Right cardiac atrium (tissue), 5 donors: ENCODE data around the gene POLR3G. TPM values are rescaled to one million over a fixed set of nuclear protein-coding genes. Genes with fewer than 3 reads are reported as not detected.

Experiments used
- ATAC-seq, 2 donors: fragments of 200-7000 bp; cut with Tn5 transposase; one replicate each; pipeline versions ENCODE4 v1.8.0 to v1.9.1; 2020; ENCODE audit warnings: moderate library complexity in 2 of 2, mild to moderate bottlenecking in 1 of 2
- DNase-seq, 3 donors: peaks; one replicate each; pipeline ENCODE4 v3.0.0-alpha.2; 2020
- H3K27ac ChIP-seq: one replicate; pipeline ENCODE4 v1.5.1; 2013; ENCODE audit warnings: mild to moderate bottlenecking, low read length, control low read depth, moderate library complexity
- H3K27me3 ChIP-seq: one replicate; pipeline ENCODE4 v1.6.1; 2013; ENCODE audit not compliant: control insufficient read depth, insufficient read depth
- H3K4me1 ChIP-seq: one replicate; pipeline ENCODE4 v1.6.1; 2013; ENCODE audit warnings: low read length; ENCODE audit not compliant: control insufficient read depth, insufficient read depth
- H3K4me3 ChIP-seq: one replicate; pipeline ENCODE4 v1.5.1; 2013; ENCODE audit warnings: low read length, control low read depth
- H3K9me3 ChIP-seq: one replicate; pipeline ENCODE4 v1.6.1; 2013; ENCODE audit warnings: low read length; ENCODE audit not compliant: control insufficient read depth
- WGBS: extraction: QIAGEN DNeasy Blood & Tissue Kit; methylation state at CpG from one replicate; pipeline ENCODE4 v1.1.7; 2013; 5-methylcytosine and 5-hydroxymethylcytosine counted together
- intact Hi-C, 4 donors: fragments of 100-400 bp; cut with DNase I; formaldehyde crosslinking; loops; one replicate each; pipeline versions ENCODE4 v1.11.0 to v1.14.0; 2022 to 2023
- polyA plus RNA-seq: library from polyadenylated mRNA; stranded (reverse); fragments of 200-250 nt; gene quantifications from one replicate; pipeline ENCODE4 v1.2.3, GENCODE V29; 2013
- total RNA-seq, 4 donors: library from RNA; stranded (reverse); fragmentation: NEBNext Ultra II Directional; extraction: Animal tissue kit (Norgen Biotek cat#: 25700); gene quantifications; one replicate each; pipeline ENCODE4 v1.2.1, GENCODE V29; 2021
- donor health status: healthy with polysubstance abuse.
- donor health status: DM: no; HTN: yes; CAD: no.
- donor health status: DM: no; HTN: no; CAD: no.
- donor health status: DM: no; HTN: yes; CAD: no; lungs with severe emphysema.
- donor health status: DM: yes; HTN: yes; CAD: no.

POLR3G gene
- total and polyA plus RNA-seq, 5 donors = 0.52 to 1.4 (median 0.96) TPM

DNA sequence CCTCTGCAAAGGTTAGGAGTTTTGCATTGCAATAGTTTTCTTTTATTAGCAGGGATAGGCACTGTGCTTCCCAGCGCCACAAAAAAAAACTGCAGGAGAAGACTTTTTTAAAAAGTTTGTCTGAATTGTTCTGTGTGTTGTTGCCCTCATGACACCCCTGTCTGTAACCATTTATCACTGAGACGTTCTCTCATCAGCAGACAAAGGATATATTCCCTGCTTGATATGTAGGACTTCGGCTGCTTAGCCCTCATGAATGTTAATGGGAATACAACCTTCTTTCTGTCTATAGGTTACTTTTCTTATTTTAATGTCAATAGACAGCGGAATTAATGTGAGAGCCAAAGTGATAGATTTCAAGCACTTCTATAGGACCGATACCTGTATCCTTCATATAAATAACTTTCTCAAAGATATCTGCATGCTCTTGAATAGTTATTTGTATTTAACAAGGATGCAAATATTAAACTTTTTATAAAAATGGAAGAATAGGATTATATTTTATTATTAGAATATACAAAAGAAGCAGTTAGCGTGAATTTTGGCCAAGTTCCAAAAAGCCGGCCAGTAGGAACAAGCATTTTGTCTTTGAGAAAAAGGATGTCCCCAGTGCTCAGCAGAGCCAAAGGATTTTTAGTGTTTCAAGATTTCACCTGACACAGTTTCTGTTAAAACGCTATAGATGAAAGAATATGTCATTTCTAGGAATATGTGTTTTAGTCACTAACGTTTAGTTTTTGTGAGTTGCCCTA is 56.2 kb downstream of the POLR3G start:
- intact Hi-C loops = loop anchor here in 2 of 4 donors (5.0 to 10.0 kb wide), 2 partner anchors 86 to 94 kb away; no protein-coding TSS in a partner anchor

DNA sequence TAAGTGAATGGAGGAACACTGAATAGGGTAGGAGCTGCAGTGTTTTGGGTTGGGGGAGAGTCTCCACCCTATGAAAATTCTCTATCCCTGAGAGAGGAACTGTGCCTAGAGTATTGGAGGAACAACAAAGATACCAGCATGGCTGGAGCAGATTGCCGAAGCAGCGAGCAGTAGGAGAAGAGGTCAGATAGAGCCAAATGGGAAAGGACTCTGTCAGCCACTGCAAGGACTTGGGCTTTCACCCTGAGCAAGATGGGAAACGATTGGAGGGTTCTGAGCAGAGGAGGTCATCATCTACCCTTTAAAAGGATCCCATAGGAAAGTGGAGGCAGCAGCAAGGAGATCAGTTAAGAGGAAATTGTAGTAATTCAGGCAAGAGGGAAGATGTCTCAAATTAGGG is 59.1 kb downstream of the POLR3G start:
- no peaks in the 10 kb centered on the region for H3K9me3 ChIP-seq
- intact Hi-C loops = loop anchor here in 2 of 4 donors (5.0 to 10.0 kb wide), 2 partner anchors 89 to 96 kb away; no protein-coding TSS in a partner anchor

More for the DNA sequence above, 56.2 kb downstream of the POLR3G start:
- WGBS = 46% methylated on average over 9 of the region's 9 CpGs
- Histone ChIP-seq H3K27ac (no peak overlapping the region), H3K4me3 (peak overlapping the region; percentile 68), H3K9me3 (no peaks in the 10 kb centered on the region), H3K4me1 (no peaks in the 10 kb centered on the region), H3K27me3 (peaks cover 2% of the 10 kb centered on the region)
- DNase-seq (no peak), ATAC-seq (no peak)

DNA sequence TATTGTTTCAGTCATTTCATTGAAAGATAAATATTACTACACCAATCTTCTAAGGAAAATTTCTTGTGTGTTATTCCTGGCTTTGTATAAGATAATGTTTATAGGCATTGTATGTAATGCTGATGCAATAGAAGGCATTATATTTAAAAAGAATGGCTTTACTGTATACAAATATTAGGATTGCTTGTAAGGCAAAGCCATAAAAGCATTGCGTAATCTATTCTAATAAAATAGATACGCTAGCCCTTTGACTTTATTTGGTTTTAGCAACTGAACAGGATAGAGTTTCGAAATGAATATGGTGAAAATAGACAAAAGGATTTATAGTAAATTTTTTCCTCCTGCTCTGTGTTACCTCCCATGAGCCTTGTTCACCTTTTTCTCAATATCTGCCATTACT is 60.3 kb downstream of the POLR3G start:
- DNase-seq (no peak), ATAC-seq (no peak)
- Histone ChIP-seq H3K9me3 (no peaks in the 10 kb centered on the region), H3K4me3 (no peak overlapping the region), H3K27ac (no peak overlapping the region), H3K4me1 (no peaks in the 10 kb centered on the region), H3K27me3 (peaks cover 2% of the 10 kb centered on the region)
- WGBS = 89% methylated on average over 3 of the region's 3 CpGs
- intact Hi-C loops = loop anchor here in 2 of 4 donors (5.0 to 10.0 kb wide), 2 partner anchors 90 to 98 kb away; no protein-coding TSS in a partner anchor

More for the DNA sequence above, 59.1 kb downstream of the POLR3G start:
- Histone ChIP-seq H3K4me3 (no peak overlapping the region), H3K4me1 (no peaks in the 10 kb centered on the region), H3K27me3 (peaks cover 2% of the 10 kb centered on the region), H3K27ac (no peak overlapping the region)
- DNase-seq (no peak), ATAC-seq (no peak)
- WGBS = 64% methylated on average over 3 of the region's 3 CpGs

- intact Hi-C loops = no loop called here
- H3K4me1 ChIP-seq = no peaks in the 10 kb centered on the region
- DNase-seq (no peak), ATAC-seq (no peak)
- 67% methylated on average over 4 of the region's 4 CpGs for WGBS
- no peaks in the 10 kb centered on the region for H3K9me3 ChIP-seq
- H3K27me3 ChIP-seq = no peaks in the 10 kb centered on the region
- no peak overlapping the region for H3K4me3 ChIP-seq
- no peak overlapping the region for H3K27ac ChIP-seq
Observed at GRCh38 chr5:90542827-90543519, 68.3 kb downstream of the POLR3G start.

- Histone ChIP-seq H3K4me3 (no peak overlapping the region), H3K4me1 (no peaks in the 10 kb centered on the region), H3K27me3 (no peaks in the 10 kb centered on the region), H3K27ac (no peak overlapping the region), H3K9me3 (no peaks in the 10 kb centered on the region)
- 70% methylated on average over 2 of the region's 2 CpGs for WGBS
- no peak for ATAC-seq
- intact Hi-C loops = no loop called here
- DNase-seq = no peak
Observed at GRCh38 chr5:90545511-90545910, 70.8 kb downstream of the POLR3G start.

GRCh38 chr5:90546216-90546837 is 71.7 kb downstream of the POLR3G start:
- Histone ChIP-seq H3K9me3 (no peaks in the 10 kb centered on the region), H3K4me1 (no peaks in the 10 kb centered on the region), H3K27me3 (no peaks in the 10 kb centered on the region), H3K4me3 (no peak overlapping the region), H3K27ac (no peak overlapping the region)
- WGBS = 81% methylated on average over 4 of the region's 4 CpGs
- DNase-seq = no peak
- intact Hi-C loops = no loop called here
- no peak for ATAC-seq

DNA sequence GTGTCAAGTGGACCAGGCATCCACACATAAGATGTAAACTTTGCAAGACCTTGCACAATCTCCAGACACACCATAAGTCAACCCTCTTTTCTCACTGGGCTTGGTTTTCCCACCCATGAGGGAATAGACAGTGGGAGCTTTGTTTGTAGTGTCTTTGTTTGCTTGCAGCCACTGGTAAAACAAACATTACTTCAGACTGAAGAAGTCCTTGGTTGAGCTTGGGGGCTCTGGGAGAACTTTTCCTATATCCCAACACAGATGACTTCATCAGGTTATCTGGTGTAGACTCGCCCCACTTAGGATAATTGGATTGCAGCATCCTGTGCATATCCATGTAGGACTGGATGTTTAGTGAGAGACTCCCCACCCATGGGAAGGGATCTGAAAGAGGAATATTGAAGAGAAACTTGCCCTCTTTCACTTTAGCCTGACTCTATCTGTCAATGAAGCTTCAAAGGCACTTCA is 72.4 kb downstream of the POLR3G start:
- ATAC-seq = no peak
- 35% methylated on average over 1 of the region's 1 CpG for WGBS

DNA sequence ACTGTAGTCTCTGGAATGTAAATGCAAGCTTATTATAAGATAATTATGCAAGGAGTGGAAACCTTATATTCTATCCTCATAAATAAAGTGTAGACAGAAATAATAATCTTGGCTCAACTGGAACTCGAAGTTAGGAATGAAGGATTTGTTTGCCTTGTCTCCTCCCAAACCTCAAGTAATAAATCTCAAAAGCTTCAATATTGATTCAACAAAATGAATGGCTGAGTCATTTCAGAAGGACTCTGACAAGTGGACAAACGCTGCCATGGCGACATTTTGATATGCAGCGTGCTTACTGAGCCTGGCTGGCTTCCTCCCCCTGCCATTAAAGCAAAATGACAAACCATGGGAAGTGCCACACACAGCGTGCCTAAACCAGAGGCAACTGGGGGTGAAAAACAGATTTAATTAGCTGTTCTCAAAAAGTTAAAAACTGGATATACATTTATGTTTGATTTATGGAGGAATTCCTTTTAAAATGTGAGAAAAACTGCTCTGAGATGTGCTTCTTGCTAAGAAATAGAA is 73.5 kb downstream of the POLR3G start:
- Histone ChIP-seq H3K27ac (no peak overlapping the region), H3K4me3 (no peak overlapping the region), H3K9me3 (no peaks in the 10 kb centered on the region), H3K27me3 (no peaks in the 10 kb centered on the region), H3K4me1 (no peaks in the 10 kb centered on the region)
- DNase-seq (peak in 1 of 3 donors; percentile 40), ATAC-seq (peak in 1 of 2 donors; percentile 62)
- intact Hi-C loops = no loop called here
- 29% methylated on average over 5 of the region's 5 CpGs for WGBS

More for the DNA sequence above, 72.4 kb downstream of the POLR3G start:
- intact Hi-C loops = no loop called here
- no peak for DNase-seq
- no peaks in the 10 kb centered on the region for H3K27me3 ChIP-seq
- H3K4me1 ChIP-seq = no peaks in the 10 kb centered on the region
- no peak overlapping the region for H3K4me3 ChIP-seq
- H3K27ac ChIP-seq = no peak overlapping the region
- H3K9me3 ChIP-seq = no peaks in the 10 kb centered on the region

GRCh38 chr5:90549223-90549622 is 74.6 kb downstream of the POLR3G start:
- intact Hi-C loops = no loop called here
- no peak for ATAC-seq

GRCh38 chr5:90549729-90550275 is 75.1 kb downstream of the POLR3G start:
- H3K27ac ChIP-seq = no peak overlapping the region
- H3K4me1 ChIP-seq = no peaks in the 10 kb centered on the region
- intact Hi-C loops = no loop called here
- WGBS = 67% methylated on average over 2 of the region's 2 CpGs
- no peaks in the 10 kb centered on the region for H3K27me3 ChIP-seq
- ATAC-seq = no peak
- H3K4me3 ChIP-seq = no peak overlapping the region
- H3K9me3 ChIP-seq = no peaks in the 10 kb centered on the region
- DNase-seq = no peak

More at GRCh38 chr5:90549223-90549622, 74.6 kb downstream of the POLR3G start:
- Histone ChIP-seq H3K27me3 (no peaks in the 10 kb centered on the region), H3K4me3 (no peak overlapping the region), H3K27ac (no peak overlapping the region), H3K4me1 (no peaks in the 10 kb centered on the region), H3K9me3 (no peaks in the 10 kb centered on the region)
- DNase-seq = no peak
